Inflammatory macrophage treated with lipopolysaccharide for 4 hours (primary cell): ENCODE results near the gene UBE3C.
A peak's percentile ranks its signal among the peaks of the same experiment; 100 is the strongest.
"Not testable (repeated sequence)": the region's sequence is repeated elsewhere in the genome, so short reads cannot be mapped to it uniquely, and the experiment has no call there.

Source experiments
- DNase-seq: peaks from one replicate; pipeline ENCODE4 v3.0.0-alpha.2; 2020

UBE3C gene

DNA sequence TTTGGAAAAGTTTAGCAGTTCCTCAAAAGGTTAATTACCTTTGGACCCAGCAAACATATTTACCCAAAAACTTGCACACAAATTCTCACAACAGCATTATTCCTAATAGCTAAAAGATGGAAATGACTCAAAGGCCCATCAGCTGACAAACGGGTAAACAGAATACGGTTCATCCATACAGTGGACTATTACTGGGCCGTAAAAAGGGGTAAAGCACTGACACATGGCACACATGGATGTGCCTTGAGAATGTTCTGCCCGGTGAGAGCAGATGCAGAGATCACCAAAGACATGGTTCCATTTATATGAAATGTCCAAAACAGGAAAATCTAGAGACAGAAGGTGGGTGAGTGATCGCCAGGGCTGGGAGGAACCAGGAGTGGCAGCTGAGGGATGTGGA lies 102.9 kb downstream of the UBE3C start:
- DNase-seq: no peak

DNA sequence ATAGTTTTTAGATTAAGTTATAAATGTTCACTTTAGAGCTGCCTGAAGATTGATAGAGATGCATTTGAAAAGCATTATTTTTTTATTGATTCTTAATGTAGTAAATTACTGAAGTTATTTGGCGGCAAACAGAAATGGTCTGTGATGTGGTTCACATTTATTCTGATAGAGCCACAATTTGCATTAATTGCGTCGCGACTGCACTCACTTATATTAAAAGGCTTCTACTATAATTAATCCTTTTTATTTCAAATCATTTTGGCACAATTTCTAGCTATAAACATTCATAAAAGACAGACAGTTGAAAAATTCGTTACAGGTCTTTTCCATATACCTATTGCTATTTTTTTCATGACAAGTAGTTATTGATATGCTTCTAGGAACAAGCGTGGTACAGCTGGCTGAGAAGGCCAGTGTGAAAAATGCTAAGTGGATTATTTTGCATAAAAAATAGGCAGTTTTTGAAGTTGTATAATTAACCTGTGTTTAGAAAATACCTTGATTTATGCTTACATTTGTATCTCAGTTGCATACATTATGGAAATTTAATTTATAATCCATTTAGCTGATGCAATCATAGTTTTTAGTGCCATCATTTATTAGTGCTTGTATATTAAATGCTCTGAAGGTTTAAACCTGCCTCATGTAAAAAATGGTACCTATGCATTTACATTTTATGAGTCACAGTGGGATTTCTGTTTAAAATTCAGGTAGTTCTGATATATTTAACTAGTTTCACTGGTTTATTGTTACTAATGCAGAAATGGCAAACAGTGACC lies 106.0 kb downstream of the UBE3C start:
- DNase-seq: no peak

DNA sequence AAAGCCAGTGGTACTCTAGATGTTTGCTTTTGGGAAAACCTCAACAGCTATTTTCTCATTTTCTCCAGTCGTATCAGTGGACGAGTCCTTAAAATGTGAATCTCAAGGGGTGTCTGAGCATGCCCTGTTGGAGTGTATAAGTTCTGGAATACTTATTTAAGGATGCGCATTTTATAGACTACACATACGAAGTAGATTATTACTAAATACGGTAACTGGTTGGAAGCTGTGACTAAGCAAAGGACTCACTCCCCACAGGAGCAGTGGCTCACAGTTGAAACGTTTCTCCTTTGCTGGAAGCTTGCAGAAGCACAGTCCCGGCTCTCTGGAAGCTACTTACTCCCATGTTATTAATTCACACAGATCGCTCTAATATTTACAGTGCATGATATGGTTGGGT lies 107.3 kb downstream of the UBE3C start:
- DNase-seq: no peak

DNA sequence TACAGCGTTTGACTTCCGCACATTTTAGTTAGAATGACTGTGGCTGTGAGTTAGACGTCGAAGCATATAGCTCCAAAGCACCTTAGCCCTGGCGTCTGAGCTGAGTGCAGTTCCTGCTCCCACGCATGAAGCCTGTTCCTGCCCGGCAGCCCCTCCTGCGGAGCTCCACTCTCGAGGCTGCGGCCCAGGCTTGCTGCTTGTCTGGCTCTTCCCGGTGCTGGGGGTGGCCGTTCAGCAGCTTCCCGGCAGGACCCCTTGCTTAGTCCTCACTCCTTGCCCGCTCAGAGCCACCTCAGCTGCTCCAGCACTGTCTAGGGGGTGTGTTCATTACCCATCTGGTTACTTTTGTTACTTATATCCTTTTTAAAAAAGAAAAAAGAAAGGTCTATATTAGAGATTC lies 109.9 kb downstream of the UBE3C start:
- no peak for DNase-seq

DNA sequence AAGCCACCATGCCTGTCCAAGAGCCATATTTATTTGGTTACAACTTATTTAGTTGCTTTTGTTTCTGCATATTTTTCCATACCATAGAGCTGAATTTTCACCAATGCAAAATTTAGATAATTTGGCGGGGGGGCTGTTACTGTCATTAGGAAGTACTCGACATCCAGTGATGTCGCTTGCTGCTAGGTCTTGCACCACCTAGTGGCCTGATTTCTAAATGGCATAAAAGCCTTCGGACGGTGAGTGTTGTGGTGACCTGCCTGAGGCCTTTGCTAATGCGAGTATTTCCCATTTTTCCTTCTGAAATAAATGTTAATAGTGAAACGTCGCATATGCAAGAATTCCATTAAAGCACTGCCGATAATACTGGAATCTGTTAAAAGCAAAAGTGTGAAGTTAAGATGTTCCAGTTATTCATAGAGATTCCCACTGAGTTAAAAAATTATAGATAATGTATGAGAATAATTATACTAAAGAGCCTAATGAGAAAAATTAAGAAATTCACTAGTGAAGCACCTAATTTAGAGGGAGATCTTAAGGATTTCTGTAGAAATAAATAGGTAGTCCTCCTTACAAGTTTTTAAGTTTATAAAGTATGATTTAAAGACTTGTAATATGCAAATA lies 112.0 kb downstream of the UBE3C start:
- DNase-seq: peak; percentile 65

DNA sequence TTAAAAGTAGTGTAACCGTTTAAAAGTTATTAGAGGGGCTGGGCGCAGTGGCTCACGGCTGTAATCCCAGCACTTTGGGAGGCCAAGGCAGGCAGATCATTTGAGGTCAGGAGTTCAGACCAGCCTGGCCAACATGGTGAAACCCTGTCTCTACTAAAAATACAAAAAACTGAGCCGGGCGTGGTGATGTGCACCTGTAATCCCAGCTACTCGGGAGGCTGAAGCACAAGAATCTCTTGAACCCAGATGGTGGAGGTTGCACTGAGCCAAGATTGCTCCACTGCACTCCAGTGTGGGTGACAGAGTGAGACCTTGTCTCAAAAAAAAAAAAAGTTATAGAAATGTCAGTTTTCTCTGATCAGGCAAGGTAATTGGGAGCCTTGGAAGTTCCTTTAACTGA lies 113.1 kb downstream of the UBE3C start:
- not testable (repeated sequence) for DNase-seq

DNA sequence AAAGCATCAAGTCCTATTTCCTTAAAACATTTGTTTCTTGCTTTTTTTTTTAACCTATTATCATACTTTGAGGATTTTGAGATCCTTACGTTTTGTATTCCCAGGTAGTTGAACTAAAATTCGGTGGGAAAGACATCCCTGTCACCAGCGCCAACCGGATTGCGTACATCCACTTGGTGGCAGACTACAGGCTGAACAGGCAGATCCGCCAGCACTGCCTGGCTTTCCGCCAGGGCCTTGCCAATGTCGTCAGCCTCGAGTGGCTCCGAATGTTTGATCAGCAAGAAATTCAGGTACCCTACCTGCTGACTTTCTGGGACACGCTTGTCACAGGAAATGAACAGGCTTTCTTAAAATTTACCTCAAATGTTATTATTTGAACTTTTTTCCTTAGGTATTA lies 115.1 kb downstream of the UBE3C start:
- DNase-seq: no peak

DNA sequence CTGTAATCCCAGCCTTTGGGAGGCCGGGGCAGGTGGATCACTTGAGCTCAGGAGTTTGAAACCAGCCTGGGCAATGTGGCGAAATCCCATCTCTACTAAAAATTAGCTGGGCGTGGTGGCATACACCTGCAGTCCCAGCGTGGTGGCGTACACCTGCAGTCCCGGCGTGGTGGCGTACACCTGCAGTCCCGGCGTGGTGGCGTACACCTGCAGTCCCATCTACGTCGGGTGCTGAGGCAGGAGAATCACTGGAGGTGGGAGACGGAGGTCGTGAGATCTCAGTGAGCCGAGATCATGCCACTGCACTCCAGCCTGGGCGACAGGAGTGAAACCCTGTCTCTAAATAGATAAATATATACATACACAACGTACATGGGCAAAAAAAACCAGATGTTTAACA lies 116.1 kb downstream of the UBE3C start:
- not testable (repeated sequence) for DNase-seq

DNA sequence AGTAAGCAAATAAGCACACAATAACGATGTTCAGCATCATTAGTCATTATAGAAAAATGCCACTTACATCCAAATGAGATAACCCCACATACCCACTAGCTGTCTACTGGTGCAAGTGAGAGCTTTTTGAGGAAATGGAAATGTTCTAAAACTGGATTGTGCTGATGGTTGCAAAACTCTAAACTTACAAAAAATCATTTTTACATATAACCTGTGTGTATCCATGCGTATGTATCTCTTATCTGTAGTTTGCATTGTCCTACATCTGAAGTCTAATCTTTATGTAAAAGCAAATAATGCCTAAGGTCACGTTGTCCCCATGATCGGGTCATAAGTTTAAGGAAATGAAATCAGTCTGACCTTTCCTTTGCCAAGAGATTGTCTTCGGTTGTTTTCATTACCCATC lies 116.5 kb downstream of the UBE3C start:
- DNase-seq: no peak

DNA sequence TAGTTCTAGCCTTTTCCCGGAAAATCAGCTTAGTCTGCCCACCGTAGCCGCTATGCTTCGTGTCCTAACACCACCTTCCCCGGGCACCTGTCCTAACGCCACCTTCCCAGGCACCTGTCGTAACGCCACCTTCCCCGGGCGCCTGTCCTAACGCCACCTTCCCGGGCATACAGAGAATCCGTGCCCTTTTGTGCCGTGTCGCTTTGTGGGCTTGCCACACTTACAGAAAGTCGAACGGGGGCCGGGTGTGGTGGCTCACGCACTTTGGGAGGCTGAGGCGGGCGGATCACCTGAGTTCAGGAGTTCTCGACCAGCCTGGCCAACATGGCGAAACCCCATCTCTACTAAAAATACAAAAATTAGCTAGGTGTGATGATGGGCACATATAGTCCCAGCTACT lies 124.4 kb downstream of the UBE3C start:
- no peak for DNase-seq

DNA sequence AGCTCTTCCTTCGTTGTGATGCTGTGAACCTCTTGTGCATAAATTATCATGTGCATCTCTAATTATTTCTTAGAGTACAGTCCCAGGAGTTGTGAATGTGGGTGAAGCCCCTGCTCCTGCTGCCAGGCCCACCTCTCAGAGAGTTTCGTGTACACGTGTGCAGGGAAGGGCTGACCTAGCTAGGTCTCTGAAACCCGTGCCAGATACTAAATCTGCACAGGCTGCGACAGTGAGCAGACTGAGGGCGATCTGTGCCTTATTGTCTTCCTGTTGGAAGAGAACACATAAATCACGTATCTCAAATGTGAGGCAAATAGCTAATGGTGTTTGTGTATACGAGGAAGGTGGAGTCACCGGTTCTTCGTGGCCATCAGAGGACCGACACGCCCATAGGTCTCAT lies 126.3 kb downstream of the UBE3C start:
- DNase-seq: no peak

DNA sequence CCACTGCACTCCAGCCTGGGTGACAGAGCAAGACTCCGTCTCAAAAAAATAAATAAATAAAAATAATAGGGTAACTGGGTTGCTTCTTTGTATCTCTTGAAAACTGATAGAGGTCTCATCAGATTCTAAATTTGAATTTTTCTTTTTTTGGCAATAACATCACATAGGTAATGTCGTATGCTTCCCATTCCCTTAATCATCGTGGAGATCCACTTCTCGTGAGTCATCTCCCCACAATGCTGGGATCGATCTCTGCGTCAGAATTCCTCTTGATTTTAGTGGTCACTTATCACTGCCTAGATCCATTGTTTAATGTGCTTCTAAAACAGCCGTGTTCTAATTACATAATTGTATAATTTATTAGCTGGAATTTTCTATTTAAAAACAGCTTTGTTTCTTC lies 127.5 kb downstream of the UBE3C start:
- DNase-seq: no peak

DNA sequence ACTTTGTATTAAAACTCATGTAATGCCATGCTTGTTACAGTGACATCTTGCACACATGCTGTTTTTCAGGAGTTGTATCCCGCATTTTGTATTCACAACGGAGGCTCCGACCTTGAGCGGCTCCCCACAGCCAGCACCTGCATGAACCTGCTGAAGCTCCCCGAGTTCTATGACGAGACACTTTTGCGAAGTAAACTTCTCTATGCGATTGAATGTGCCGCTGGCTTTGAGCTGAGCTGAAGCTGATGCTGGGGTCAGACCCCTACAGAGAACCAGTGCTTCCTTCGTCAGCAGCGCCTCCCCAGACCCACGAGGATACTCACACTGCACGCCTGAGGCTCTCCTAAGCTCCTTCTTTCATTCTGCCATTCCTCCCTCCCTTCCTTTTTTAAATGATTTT lies 128.8 kb downstream of the UBE3C start:
- no peak for DNase-seq

DNA sequence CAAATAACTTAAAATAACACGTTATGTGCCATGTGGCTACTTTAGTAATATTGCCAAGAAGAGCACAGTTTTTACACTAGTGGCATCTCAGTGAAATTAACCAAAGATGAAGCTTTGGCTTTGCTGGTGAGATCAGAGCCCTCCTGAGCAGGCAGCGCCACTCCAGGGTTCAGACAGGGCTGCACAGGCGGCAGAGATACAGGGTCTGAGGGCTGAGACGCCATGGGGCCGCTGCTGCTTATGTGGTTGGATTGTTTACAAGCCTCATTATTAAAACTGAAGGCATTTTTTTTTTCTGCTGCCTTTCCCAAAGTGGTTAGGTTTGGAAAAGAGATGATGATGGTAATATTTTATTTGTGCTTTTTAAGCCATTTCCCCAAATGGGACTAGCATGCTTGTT lies 129.2 kb downstream of the UBE3C start:
- DNase-seq: no peak

DNA sequence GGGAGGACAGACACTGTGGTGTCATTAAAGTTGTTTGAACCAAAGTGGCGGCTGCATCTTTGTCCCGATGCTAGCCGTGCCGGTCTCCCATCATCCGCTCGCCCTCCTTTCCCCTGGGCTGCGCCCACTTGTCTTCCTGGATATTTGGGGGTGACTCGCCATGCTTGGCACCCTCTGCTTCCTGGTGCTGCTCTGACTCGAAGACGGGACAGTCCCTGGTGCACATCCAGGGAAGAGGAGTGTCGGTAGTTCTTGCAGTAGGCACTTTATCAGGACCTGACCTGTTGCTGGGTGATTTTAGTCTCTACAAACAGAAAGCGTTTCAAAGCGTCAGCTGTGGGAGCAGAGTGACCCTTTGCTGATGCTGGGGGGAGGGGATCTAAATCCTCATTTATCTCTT lies 129.8 kb downstream of the UBE3C start:
- DNase-seq: no peak

DNA sequence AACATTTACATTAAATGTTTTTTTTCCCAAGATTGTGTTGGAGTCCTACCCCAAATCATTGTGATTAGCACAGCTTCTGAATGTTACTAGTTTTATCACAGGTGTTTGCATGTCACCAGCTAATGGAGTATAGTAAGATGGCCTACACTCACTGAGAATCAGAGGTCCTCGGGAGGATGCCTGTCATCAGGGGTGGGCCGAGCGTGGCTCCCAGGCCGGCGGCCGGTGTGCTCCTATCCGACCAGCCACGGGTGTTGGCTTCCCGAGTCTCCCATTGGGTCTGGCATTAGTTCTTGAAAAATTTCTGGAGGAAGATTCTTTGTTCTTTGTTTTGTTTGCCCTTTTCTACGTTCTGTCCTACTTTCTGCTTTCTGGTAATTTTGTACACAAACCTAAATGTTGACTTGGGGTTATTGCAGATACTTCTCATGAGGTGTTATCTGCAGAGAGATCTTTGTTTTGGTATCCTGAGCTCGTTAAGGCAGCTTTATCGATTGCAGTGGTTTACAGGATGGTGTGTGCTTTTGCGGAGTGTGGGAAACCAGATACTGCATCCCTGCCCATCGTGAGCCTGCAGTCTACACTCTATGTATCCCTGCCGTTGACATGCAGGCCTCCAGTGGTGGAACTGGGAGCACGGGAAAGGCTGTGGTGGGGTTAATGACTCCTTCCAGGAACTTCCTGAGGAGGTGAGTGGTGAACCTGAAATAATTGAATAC lies 130.8 kb downstream of the UBE3C start:
- DNase-seq: no peak

DNA sequence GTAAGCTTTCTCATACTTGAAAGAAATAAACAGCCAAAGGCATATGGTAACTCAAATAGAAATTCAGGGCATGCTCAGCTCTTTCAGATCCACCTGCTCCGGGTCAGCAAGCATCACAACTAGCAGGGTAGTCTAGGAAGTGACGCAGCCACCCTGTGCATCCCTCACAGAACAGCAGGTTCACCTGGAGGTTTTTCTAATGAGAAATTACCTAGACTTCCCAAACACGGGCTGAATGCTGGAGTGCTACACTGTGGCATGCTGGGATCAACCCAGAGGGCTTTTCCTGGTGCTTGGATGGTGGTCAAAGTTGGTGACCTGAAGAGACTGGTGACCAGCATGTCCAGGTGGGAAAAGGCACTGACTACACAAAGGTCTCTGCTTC lies 131.3 kb downstream of the UBE3C start:
- no peak for DNase-seq

DNA sequence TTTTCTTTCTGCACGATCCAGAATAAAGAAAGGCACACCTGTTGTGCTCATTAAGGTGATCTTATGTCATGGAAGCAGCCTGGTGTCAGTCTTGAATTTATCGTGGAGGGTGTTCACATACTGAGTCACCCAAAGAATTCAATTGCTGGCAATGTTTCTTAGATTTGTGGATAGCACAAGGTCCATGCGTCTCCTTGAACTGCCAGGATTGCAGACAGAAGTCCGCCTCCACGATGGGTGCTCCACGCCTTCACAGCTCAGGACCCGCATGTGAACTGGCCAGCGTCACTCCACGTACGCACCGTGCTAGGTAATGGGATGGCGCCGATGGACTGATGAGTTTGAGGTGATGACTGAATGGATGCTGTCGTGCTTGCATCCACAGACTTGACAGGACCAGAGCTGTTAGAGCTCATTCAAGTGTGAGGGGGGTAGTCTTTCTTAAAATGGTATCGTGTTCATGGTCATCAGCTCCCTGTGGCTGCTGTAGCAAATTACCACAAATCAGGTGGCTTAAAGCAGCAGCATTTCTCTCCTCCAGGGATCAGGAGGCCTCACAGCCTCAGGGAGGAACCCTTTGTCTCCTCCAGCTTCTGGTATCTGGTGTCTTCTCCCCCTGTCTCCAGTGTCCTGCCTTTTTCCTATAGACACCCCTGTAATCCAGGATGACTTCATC lies 132.7 kb downstream of the UBE3C start:
- DNase-seq: no peak

DNA sequence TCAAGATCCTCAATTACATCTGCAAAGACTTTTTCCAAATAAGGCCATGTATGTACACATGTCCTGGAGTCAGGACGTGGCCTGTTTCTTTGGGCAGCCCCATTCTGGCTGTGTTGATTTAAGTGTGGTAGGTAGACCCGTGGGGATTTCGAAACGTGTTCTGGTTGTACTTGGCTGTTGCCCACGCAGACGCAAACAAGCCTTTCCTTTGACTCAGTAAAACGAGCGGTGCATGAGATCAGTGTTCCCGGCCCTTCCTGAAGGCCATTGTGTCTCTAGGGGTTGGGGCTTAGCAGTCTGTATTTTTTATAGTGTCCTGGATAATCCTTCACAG lies 133.2 kb downstream of the UBE3C start:
- DNase-seq: peak; percentile 63

DNA sequence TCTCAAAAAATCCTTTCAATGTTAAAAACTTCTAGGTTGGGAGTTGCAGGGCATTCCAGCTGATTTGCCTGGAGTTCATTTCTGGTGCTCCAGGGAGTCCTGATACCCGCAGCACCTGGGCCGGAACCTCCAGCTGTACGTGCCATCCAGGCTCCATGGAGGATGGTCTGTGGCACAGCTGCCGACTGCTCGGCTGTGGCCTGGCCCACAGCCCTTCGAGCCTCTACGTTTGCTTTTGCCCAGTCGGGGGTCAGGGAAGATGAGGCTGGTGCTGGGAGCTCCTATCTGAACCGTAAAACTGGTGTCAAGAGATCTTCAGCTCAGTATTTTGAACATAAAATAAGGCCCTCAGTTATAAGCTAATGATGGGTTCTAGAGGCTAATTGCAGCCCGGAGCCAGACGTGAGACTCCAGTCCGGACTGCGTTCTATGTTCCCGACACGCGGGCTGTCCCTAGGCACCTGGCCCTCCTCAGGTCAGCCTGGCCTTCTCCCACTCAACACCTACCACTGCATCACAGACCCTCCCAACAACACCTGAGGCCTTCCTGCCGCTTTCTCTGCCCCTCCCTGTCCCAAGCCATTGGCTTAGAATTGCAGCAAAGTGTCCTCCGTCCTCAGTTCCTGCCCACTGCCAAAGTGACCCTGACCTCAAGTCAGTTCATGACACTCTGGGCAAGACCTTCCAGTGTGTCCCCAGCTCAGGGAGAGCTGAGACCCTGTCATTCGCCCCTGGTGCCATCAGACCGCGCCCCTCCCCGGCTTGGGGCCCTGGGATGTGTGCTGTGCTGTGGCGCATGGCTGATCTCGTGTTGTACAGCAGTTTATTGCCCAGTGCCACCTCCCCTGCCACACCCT lies 133.9 kb downstream of the UBE3C start:
- no peak for DNase-seq

DNA sequence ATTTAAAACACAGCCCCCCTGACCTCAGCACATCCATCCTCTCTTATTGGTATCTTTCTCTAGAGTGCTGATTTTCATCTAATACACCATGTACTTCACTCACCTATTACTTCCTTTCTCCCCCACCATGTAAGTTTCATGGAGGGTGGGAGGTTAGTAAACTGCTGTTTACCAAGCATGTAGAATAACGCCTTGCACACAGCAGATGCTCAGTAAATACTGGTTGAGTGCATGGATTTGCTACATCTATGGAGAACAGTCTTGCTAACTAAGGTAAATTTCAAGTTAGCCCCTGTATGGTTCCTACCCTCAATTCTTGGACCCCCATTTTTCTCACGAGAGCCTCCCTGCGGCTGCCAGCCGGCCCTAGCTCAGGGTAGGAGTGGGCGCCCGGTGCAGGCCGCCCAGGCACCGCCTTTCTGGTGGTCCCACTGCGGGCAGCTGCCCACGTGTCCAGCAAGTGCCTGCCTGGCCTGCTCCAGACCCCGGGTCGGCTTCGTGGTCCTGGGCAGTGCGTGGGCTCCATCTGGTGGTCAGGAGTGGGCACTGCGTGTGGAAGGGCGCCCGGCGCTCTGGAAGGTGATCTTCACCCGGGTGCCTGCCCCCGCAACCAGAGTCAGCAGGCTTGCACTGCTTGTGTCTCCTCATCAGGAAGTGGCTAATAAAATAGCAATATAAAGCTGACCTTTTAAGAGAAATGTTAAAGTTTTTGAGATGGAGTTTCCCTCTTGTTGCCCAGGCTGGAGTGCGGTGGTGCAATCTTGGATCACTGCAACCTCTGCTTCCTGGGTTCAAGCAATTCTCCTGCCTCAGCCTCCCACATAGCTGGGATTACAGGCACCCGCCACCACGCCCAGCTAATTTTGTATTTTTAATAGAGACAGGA lies 134.7 kb downstream of the UBE3C start:
- DNase-seq: peak; percentile 77
